GM12878 (cell line): ENCODE measurements around the gene CENPP. TPM values are rescaled to one million over a fixed set of nuclear protein-coding genes. Genes with fewer than 3 reads are reported as not detected.

Source experiments
- ATAC-seq: fragments of 200-7000 bp; cut with Tn5 transposase; 3 replicates; pipeline ENCODE4 v1.9.1; 2020; ENCODE audit warnings: mild to moderate bottlenecking, moderate library complexity
- BruUV-seq: library from RNA; stranded (reverse); fragments of 400-500 nt; replicated peaks from 2 replicates; lab custom pipeline; 2021; lab: Mats Ljungman, UMichigan
- CTCF ChIA-PET: fragments of 300-600 bp; sonication (Branson Sonifier 250); formaldehyde crosslinking; extraction: SDS; loops from one replicate; lab custom pipeline; 2021; ENCODE audit warnings: inconsistent platforms; lab: Yijun Ruan, JAX
- POLR2A ChIA-PET: fragments of 350-600 bp; formaldehyde crosslinking; extraction: SDS; loops from one replicate; lab custom pipeline; 2021; ENCODE audit warnings: inconsistent platforms; lab: Charles Lee
- RAD21 ChIA-PET: fragments of 300-600 bp; sonication (Branson Sonifier 250); formaldehyde crosslinking; loops from one replicate; lab custom pipeline; 2023; ENCODE audit warnings: antibody characterized with exemption; ENCODE audit not compliant: unreplicated experiment; lab: Charles Lee
- SMC1A ChIA-PET: fragments of 300-600 bp; sonication (Branson Sonifier 250); formaldehyde crosslinking; loops from one replicate; lab custom pipeline; 2023; ENCODE audit not compliant: unreplicated experiment, uncharacterized antibody; lab: Charles Lee
- DNase-seq: peaks from one replicate; pipeline ENCODE4 v3.0.0-alpha.2; 2011; ENCODE audit warnings: low read depth, low spot score
- FAIRE-seq: peaks from 3 replicates; lab custom pipeline; 2011; peaks lifted over from hg19 to GRCh38; lab: Jason Lieb, UNC
- H2AFZ ChIP-seq: 2 replicates; pipeline ENCODE4 v1.6.0; 2011; ENCODE audit warnings: low read depth, low read length, control low read depth; ENCODE audit not compliant: control insufficient read depth
- H3K27ac ChIP-seq: 2 replicates; pipeline ENCODE4 v1.5.1; 2011; ENCODE audit warnings: control low read depth; ENCODE audit not compliant: control insufficient read depth, insufficient read depth
- H3K27me3 ChIP-seq, 2 experiments: replicated peaks in 1 of 2; 2 replicates each; pipeline versions ENCODE4 v1.6.0 to v1.6.1; 2011; ENCODE audit warnings: low read length in 1 of 2; ENCODE audit not compliant: control insufficient read depth in 2 of 2, insufficient read depth in 2 of 2
- H3K36me3 ChIP-seq, 2 experiments: 2 replicates each; pipeline ENCODE4 v1.5.1; 2011; ENCODE audit warnings: low read length in 1 of 2; ENCODE audit not compliant: control insufficient read depth in 2 of 2, insufficient read depth in 2 of 2
- H3K4me1 ChIP-seq: 2 replicates; pipeline ENCODE4 v1.6.1; 2011; ENCODE audit warnings: mild to moderate bottlenecking, low read length, moderate library complexity, mixed read lengths; ENCODE audit not compliant: control insufficient read depth, insufficient read depth
- H3K4me2 ChIP-seq: 2 replicates; pipeline ENCODE4 v1.6.0; 2011; ENCODE audit warnings: control low read depth; ENCODE audit not compliant: control insufficient read depth, insufficient read depth
- H3K4me3 ChIP-seq: fragments of 200-600 bp; sonication (generic); 2 replicates; pipeline ENCODE4 v1.5.1; 2016
- H3K79me2 ChIP-seq: 2 replicates; pipeline ENCODE4 v1.6.0; 2011; ENCODE audit warnings: low read length; ENCODE audit not compliant: control insufficient read depth, insufficient read depth
- H3K9ac ChIP-seq: 2 replicates; pipeline ENCODE4 v1.8.0; 2011; ENCODE audit warnings: low read length, control low read depth, mixed read lengths; ENCODE audit not compliant: control insufficient read depth, insufficient read depth
- H3K9me3 ChIP-seq: replicated peaks from 3 replicates; pipeline ENCODE4 v1.5.1; 2011; ENCODE audit warnings: mild to moderate bottlenecking, low read length; ENCODE audit not compliant: control insufficient read depth, insufficient read depth
- H4K20me1 ChIP-seq: 2 replicates; pipeline ENCODE4 v1.6.0; 2011; ENCODE audit not compliant: control insufficient read depth, insufficient read depth
- BMI1 ChIP-seq: fragments of 450-650 bp; IDR thresholded peaks from 2 replicates; pipeline ENCODE4 v1.6.1; 2016; ENCODE audit warnings: mild to moderate bottlenecking, moderate library complexity, borderline replicate concordance
- CEBPB ChIP-seq, 2 experiments: fragments of 150-350 bp in 1 of 2; IDR thresholded peaks; 2 replicates each; pipeline ENCODE4 v1.6.1; 2012 to 2014; ENCODE audit warnings: low read depth in 2 of 2, low read length in 2 of 2, borderline replicate concordance in 1 of 2, inconsistent platforms in 1 of 2
- ESRRA ChIP-seq: IDR thresholded peaks from 2 replicates; pipeline ENCODE4 v1.6.1; 2012; ENCODE audit warnings: mild to moderate bottlenecking, low read length, improper control_type of control experiment
- FOS ChIP-seq: IDR thresholded peaks from 3 replicates; pipeline ENCODE4 v1.6.1; 2011; ENCODE audit warnings: borderline replicate concordance; ENCODE audit not compliant: insufficient read length; ENCODE audit errors: extremely low read depth
- FOXM1 ChIP-seq: IDR thresholded peaks from 2 replicates; pipeline ENCODE4 v1.6.1; 2012; ENCODE audit warnings: low read depth, mild to moderate bottlenecking, inconsistent platforms, low read length, moderate library complexity
- KLF5 ChIP-seq: fragments of 450-650 bp; IDR thresholded peaks from 2 replicates; pipeline ENCODE4 v1.6.1; 2014; ENCODE audit warnings: mild to moderate bottlenecking; ENCODE audit not compliant: partially characterized antibody
- MEF2B ChIP-seq: fragments of 450-650 bp; IDR thresholded peaks from 2 replicates; pipeline ENCODE4 v1.6.1; 2018; ENCODE audit warnings: mild to moderate bottlenecking, moderate library complexity; ENCODE audit not compliant: partially characterized antibody, poor library complexity, severe bottlenecking
- MXI1 ChIP-seq: fragments of 150-350 bp; IDR thresholded peaks from 2 replicates; pipeline ENCODE4 v1.6.1; 2011; ENCODE audit warnings: low read depth, mild to moderate bottlenecking, inconsistent platforms, low read length, improper control_type of control experiment
- NFYB ChIP-seq: IDR thresholded peaks from 2 replicates; pipeline ENCODE4 v1.6.1; 2011; ENCODE audit warnings: low read depth, mild to moderate bottlenecking, low read length, improper control_type of control experiment, moderate library complexity; ENCODE audit not compliant: insufficient read depth
- PAX8 ChIP-seq: fragments of 450-650 bp; IDR thresholded peaks from 2 replicates; pipeline ENCODE4 v1.6.1; 2017; ENCODE audit warnings: mild to moderate bottlenecking, moderate library complexity
- PML ChIP-seq: IDR thresholded peaks from 2 replicates; pipeline ENCODE4 v1.6.1; 2012; ENCODE audit warnings: low read length, inconsistent platforms
- TCF7 ChIP-seq: IDR thresholded peaks from 2 replicates; pipeline ENCODE4 v1.6.1; 2014; ENCODE audit warnings: antibody characterized with exemption, borderline replicate concordance
- ZNF622 ChIP-seq: fragments of 450-650 bp; IDR thresholded peaks from 2 replicates; pipeline ENCODE4 v1.6.1; 2017; ENCODE audit warnings: mild to moderate bottlenecking, inconsistent platforms
- WGBS: methylation state at CpG from one replicate; pipeline ENCODE4 v1.1.6; 2016; ENCODE audit warnings: low lambda C conversion rate; ENCODE audit not compliant: insufficient replicate concordance, insufficient coverage; ENCODE audit errors: missing lambda C conversion rate; 5-methylcytosine and 5-hydroxymethylcytosine counted together
- in situ Hi-C: fragments of 300-500 bp; cut with MboI; formaldehyde crosslinking; loops from 9 replicates; pipeline ENCODE4 v1.14.3; 2018; ENCODE audit warnings: mixed read lengths
- intact Hi-C: fragments of 100-400 bp; cut with micrococcal nuclease; formaldehyde crosslinking; loops from one replicate; pipeline ENCODE4 v1.14.2; 2022; ENCODE audit not compliant: unreplicated experiment
- polyA plus RNA-seq, 11 experiments: library from polyadenylated mRNA; depleted of rRNA in 4 of 11; unstranded in 6 of 11; stranded (reverse) in 5 of 11; fragments of >200 nt; fragmentation: Nextera tagmentation in 4 of 11; fragmentation: Illumina TruSeq in 1 of 11; extraction: Ambion mirVana in 4 of 11; extraction: Trizol in 1 of 11; gene quantifications; 1 replicate in 1 of 11; 2 replicates in 10 of 11; pipeline versions ENCODE4 v1.2.1 to v1.2.3, GENCODE V29; 2011 to 2016; ENCODE audit warnings: inconsistent platforms in 2 of 11, missing spikeins in 2 of 11, low read depth in 1 of 11
- total RNA-seq, 4 experiments: library from RNA; depleted of rRNA in 3 of 4; stranded (reverse); fragments of >200 nt in 3 of 4; fragmentation: Illumina TruSeq in 1 of 4; extraction: Trizol in 1 of 4; gene quantifications; 2 replicates each; pipeline versions ENCODE4 v1.2.1 to v1.2.3, GENCODE V29; 2013 to 2021
- TF ChIP-seq, protein P1 (sequence below): fragments of 450-650 bp; IDR thresholded peaks from 2 replicates; pipeline ENCODE4 v1.6.1; 2016; ENCODE audit warnings: mild to moderate bottlenecking
- TF ChIP-seq, protein P2 (sequence below): IDR thresholded peaks from 2 replicates; pipeline ENCODE4 v1.6.1; 2012; ENCODE audit warnings: low read depth, low read length, improper control_type of control experiment
- TF ChIP-seq, protein P3 (sequence below): IDR thresholded peaks from 2 replicates; pipeline ENCODE4 v1.6.1; 2012; ENCODE audit warnings: low read length, inconsistent platforms

Gene CENPP
- total and polyA plus RNA-seq, 10 of the 15 experiments (the other 5 are each of a cell fraction or from before 2014, with no cell fraction given) = 9.4 to 31.4 (median 19.8) TPM

DNA sequence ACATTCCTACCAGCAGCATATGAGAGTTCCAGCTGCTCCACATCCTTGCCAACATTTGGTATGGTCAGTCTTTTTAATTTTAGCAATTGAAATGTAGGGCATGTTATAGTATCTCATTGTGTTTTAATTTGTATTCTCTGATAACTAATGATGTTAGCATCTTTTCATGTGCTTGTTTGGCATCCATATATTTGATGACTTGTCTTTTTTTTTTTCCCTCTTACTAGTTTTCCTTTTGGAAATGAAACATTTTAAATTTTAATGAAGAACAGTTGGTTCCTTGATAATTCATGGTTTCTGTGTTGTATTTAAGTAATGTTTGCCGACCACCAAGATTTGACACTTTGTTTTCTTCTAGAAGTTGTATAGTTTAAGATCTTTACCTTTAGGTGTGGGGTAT, 69.9 kb downstream of the CENPP start:
- Histone ChIP-seq H2AFZ (no peak overlapping the region), H3K36me3 (no peaks in the 10 kb centered on the region), H3K79me2 (no peaks in the 10 kb centered on the region), H3K27ac (no peak overlapping the region), H3K9ac (no peak overlapping the region), H3K27me3 (no peaks in the 10 kb centered on the region), H3K9me3 (no peaks in the 10 kb centered on the region), H4K20me1 (no peaks in the 10 kb centered on the region), H3K4me3 (no peak overlapping the region), H3K4me1 (no peaks in the 10 kb centered on the region), H3K4me2 (no peak overlapping the region)
- ChIA-PET RAD21 (no interaction called here), POLR2A (no interaction called here), CTCF (no interaction called here), SMC1A (no interaction called here)
- FAIRE-seq (no peak), DNase-seq (no peak), ATAC-seq (no peak)
- 100% methylated on average over 1 of the region's 1 CpG for WGBS
- in situ Hi-C loops (no loop called here), intact Hi-C loops (no loop called here)
- BruUV-seq = no TSS peak
- TF ChIP-seq PAX8 (no peak), FOXM1 (no peak), FOS (no peak), ESRRA (no peak), CEBPB (IDR thresholded peaks at IDR 0.05; ENCODE audit: borderline replicate concordance in 1 of 2, low read depth in 2 of 2, low read length in 2 of 2) (no peak), KLF5 (no peak), MXI1 (no peak), BMI1 (no peak), TCF7 (no peak), MEF2B (no peak), NFYB (no peak), ZNF622 (no peak), PML (no peak)
- TF ChIP-seq, protein P1, sequence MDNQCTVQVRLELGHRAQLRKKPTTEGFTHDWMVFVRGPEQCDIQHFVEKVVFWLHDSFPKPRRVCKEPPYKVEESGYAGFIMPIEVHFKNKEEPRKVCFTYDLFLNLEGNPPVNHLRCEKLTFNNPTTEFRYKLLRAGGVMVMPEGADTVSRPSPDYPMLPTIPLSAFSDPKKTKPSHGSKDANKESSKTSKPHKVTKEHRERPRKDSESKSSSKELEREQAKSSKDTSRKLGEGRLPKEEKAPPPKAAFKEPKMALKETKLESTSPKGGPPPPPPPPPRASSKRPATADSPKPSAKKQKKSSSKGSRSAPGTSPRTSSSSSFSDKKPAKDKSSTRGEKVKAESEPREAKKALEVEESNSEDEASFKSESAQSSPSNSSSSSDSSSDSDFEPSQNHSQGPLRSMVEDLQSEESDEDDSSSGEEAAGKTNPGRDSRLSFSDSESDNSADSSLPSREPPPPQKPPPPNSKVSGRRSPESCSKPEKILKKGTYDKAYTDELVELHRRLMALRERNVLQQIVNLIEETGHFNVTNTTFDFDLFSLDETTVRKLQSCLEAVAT = no peak
- TF ChIP-seq, protein P2, sequence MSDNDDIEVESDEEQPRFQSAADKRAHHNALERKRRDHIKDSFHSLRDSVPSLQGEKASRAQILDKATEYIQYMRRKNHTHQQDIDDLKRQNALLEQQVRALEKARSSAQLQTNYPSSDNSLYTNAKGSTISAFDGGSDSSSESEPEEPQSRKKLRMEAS = no peak
- TF ChIP-seq, protein P3, sequence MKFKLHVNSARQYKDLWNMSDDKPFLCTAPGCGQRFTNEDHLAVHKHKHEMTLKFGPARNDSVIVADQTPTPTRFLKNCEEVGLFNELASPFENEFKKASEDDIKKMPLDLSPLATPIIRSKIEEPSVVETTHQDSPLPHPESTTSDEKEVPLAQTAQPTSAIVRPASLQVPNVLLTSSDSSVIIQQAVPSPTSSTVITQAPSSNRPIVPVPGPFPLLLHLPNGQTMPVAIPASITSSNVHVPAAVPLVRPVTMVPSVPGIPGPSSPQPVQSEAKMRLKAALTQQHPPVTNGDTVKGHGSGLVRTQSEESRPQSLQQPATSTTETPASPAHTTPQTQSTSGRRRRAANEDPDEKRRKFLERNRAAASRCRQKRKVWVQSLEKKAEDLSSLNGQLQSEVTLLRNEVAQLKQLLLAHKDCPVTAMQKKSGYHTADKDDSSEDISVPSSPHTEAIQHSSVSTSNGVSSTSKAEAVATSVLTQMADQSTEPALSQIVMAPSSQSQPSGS = no peak
